Testis (tissue), 3 donors: Measurements from ENCODE around the gene SMCO1. TPM values are rescaled to one million over a fixed set of nuclear protein-coding genes. Genes with fewer than 3 reads are reported as not detected.
"Not testable (repeated sequence)": the region's sequence is repeated elsewhere in the genome, so short reads cannot be mapped to it uniquely, and the experiment has no call there.

Source experiments
- DNase-seq: peaks from one replicate; pipeline ENCODE4 v3.0.0-alpha.2; 2019
- H3K27ac ChIP-seq, 2 donors: fragments of 200-600 bp; sonication (generic); one replicate each; pipeline ENCODE4 v1.5.1; 2019
- H3K27me3 ChIP-seq: fragments of 200-600 bp; sonication (generic); one replicate; pipeline ENCODE4 v1.5.1; 2019
- H3K36me3 ChIP-seq: fragments of 200-600 bp; sonication (generic); one replicate; pipeline ENCODE4 v1.5.1; 2017; ENCODE audit warnings: low read depth; ENCODE audit errors: missing control alignments
- H3K4me1 ChIP-seq: fragments of 200-600 bp; sonication (generic); one replicate; pipeline ENCODE4 v1.5.1; 2019
- H3K4me3 ChIP-seq, 2 donors: fragments of 200-600 bp; sonication (generic); one replicate each; pipeline ENCODE4 v1.5.1; 2017 to 2019
- H3K9me3 ChIP-seq: fragments of 200-600 bp; sonication (generic); one replicate; pipeline ENCODE4 v1.5.1; 2017
- POLR2A ChIP-seq: fragments of 450-650 bp; IDR thresholded peaks from one replicate; pipeline ENCODE4 v1.6.1; 2017; ENCODE audit warnings: antibody characterized with exemption, mild to moderate bottlenecking, moderate library complexity
- WGBS, 2 donors: methylation state at CpG; one replicate each; pipeline ENCODE4 v1.1.5; 2018; 5-methylcytosine and 5-hydroxymethylcytosine counted together
- intact Hi-C: fragments of 100-400 bp; cut with DNase I; formaldehyde crosslinking; loops from one replicate; pipeline ENCODE4 v1.15.1; 2023; ENCODE audit warnings: low total_unique reads
- polyA plus RNA-seq: library from polyadenylated mRNA; stranded (reverse); fragments of 350-450 nt; fragmentation: Illumina TruSeq; extraction: RNeasy Lipid Tissue Mini Kit (QIAGEN cat#74804); gene quantifications from one replicate; pipeline ENCODE4 v1.2.3, GENCODE V29; 2014; ENCODE audit warnings: low read depth, low replicate concordance; ENCODE audit not compliant: insufficient read depth
- total RNA-seq, 2 donors: library from RNA; depleted of rRNA; stranded (reverse); fragments of >200 nt; gene quantifications; one replicate each; pipeline ENCODE4 v1.2.3, GENCODE V29; 2016
- TF ChIP-seq, protein P1 (sequence below), 3 experiments: fragments of 450-650 bp in 2 of 3; fragments of 200-600 bp in 1 of 3; sonication (generic) in 1 of 3; IDR thresholded peaks; one replicate each; pipeline ENCODE4 v1.5.1; 2016 to 2019; ENCODE audit warnings: antibody characterized with exemption in 3 of 3, mild to moderate bottlenecking in 2 of 3, moderate library complexity in 1 of 3

SMCO1 gene
- total and polyA plus RNA-seq, 3 donors from 2014 or later: 0.24 to 0.91 (median 0.25) TPM

DNA sequence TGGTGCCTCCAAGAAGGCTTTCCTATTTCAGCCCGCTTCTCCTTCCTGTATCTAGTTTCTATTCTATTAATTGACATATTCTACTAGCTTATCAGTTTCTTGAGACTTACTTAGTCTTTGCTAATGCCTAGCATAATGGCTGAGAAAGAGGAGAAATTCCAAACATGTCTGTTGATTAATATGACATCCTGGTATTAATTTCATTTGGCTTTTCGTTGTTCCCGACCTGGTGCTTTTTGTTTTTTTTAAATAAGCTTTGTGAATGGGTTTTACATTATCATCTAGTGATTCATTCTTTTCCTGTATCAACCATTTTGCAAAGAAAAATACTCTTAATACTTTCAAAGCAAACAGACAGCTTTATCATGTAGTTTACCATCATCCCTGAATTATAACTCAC, 40.1 kb upstream of the SMCO1 start:
- intact Hi-C loops: no loop called here
- no peak for TF ChIP-seq POLR2A
- TF ChIP-seq, protein P1, sequence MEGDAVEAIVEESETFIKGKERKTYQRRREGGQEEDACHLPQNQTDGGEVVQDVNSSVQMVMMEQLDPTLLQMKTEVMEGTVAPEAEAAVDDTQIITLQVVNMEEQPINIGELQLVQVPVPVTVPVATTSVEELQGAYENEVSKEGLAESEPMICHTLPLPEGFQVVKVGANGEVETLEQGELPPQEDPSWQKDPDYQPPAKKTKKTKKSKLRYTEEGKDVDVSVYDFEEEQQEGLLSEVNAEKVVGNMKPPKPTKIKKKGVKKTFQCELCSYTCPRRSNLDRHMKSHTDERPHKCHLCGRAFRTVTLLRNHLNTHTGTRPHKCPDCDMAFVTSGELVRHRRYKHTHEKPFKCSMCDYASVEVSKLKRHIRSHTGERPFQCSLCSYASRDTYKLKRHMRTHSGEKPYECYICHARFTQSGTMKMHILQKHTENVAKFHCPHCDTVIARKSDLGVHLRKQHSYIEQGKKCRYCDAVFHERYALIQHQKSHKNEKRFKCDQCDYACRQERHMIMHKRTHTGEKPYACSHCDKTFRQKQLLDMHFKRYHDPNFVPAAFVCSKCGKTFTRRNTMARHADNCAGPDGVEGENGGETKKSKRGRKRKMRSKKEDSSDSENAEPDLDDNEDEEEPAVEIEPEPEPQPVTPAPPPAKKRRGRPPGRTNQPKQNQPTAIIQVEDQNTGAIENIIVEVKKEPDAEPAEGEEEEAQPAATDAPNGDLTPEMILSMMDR (IDR thresholded peaks at IDR 0.05): no peak
- 90 to 91% methylated on average over 3 of the region's 3 CpGs for WGBS, 2 donors
- H3K4me3 ChIP-seq: no peak overlapping the region
- H3K9me3 ChIP-seq: no peaks in the 10 kb centered on the region
- DNase-seq: no peak
- H3K36me3 ChIP-seq: no peaks in the 10 kb centered on the region
- no peaks in the 10 kb centered on the region for H3K27me3 ChIP-seq
- no peak overlapping the region for H3K27ac ChIP-seq
- no peaks in the 10 kb centered on the region for H3K4me1 ChIP-seq

DNA sequence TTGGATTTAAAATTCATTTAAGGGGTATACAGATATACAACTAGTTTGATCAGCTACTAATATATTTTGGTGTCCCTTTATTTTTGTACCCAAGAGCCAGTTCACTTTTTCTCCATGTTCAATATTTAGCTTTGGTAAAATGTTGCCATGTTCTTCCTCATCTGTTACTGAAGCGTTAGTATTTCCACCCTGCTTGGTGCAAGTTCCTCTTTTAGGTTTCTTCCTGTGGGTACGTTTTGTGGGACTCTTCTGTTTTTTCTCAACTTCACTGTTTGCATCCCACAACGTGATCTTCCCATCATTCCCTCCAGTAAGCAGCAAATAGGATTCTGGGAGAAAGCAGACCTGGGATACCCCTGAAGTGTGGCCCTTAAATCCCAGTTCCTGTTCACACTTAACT, 39.1 kb upstream of the SMCO1 start:
- no peaks in the 10 kb centered on the region for H3K36me3 ChIP-seq
- DNase-seq: no peak
- intact Hi-C loops: no loop called here
- no peaks in the 10 kb centered on the region for H3K4me1 ChIP-seq
- no peak for TF ChIP-seq POLR2A
- TF ChIP-seq, protein P1 (IDR thresholded peaks at IDR 0.05): no peak
- no peaks in the 10 kb centered on the region for H3K9me3 ChIP-seq
- WGBS, 2 donors: 83 to 85% methylated on average over 3 of the region's 3 CpGs
- H3K27me3 ChIP-seq: no peaks in the 10 kb centered on the region
- no peak overlapping the region for H3K4me3 ChIP-seq
- H3K27ac ChIP-seq: no peak overlapping the region

DNA sequence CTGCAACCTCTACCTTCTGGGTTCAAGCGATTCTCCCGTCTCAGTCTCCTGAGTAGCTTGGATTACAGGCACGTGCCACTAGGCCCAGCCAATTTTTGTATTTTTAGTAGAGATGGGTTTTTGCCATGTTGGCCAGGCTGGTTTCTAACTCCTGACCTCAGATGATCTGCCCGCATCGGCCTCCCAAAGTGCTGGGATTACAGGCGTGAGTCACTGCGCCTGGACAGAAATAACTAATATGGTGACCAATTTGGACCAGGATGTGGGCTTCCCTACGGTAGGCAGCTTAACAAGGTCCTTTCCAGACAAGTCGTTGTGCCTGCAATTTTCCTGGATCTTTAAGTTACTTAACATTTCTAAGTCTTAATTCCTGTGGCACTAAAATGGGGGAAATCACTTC, 38.4 kb upstream of the SMCO1 start:
- no peaks in the 10 kb centered on the region for H3K9me3 ChIP-seq
- H3K4me3 ChIP-seq: no peak overlapping the region
- DNase-seq: no peak
- no peak for TF ChIP-seq POLR2A
- TF ChIP-seq, protein P1 (IDR thresholded peaks at IDR 0.05): no peak
- no peaks in the 10 kb centered on the region for H3K36me3 ChIP-seq
- no peak overlapping the region for H3K27ac ChIP-seq
- H3K4me1 ChIP-seq: no peaks in the 10 kb centered on the region
- 95 to 96% methylated on average over 9 of the region's 9 CpGs for WGBS, 2 donors
- H3K27me3 ChIP-seq: no peaks in the 10 kb centered on the region
- intact Hi-C loops: no loop called here

DNA sequence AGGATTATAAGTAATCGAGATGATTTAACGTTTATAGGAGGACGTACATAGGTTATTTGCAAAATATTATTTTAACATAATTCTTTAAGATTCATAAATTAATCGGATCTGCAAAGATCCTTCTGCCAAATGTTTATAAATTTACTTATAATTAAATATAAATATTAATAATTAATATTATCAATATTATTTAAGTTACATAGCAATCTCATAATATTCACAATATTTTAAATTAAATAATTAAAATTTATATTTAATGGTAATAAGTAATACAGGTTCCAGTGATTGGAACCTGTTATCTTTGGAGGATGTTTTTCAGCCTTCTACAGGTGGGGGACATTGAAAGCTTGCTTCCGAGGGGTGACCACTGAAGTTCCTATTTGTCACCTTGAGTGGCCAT, 37.1 kb upstream of the SMCO1 start:
- Histone ChIP-seq H3K36me3 (no peaks in the 10 kb centered on the region), H3K27me3 (no peaks in the 10 kb centered on the region), H3K27ac (no peak overlapping the region), H3K9me3 (no peaks in the 10 kb centered on the region), H3K4me1 (no peaks in the 10 kb centered on the region), H3K4me3 (no peak overlapping the region)
- no peak for DNase-seq
- intact Hi-C loops: no loop called here
- WGBS, 2 donors: 97 to 98% methylated on average over 5 of the region's 5 CpGs
- TF ChIP-seq, protein P1 (IDR thresholded peaks at IDR 0.05): no peak
- no peak for TF ChIP-seq POLR2A

DNA sequence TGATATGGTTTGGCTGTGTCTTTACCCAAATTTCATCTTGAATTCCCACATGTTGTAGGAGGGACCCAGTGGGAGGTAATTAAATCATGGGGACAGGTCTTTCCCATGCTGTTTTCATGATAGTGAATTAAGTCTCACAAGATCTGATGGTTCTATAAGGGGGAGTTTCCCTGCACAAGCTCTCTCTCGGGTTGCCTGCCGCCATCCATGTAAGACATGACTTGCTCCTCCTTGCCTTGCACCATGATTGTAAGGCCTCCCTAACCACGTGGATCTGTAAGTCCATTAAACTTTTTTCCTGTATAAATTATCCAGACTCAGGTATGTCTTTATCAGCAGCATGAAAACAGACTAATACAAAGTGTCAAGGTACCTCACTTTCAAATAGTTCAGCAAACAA, 35.0 kb upstream of the SMCO1 start:
- DNase-seq, H3K4me3 ChIP-seq, intact Hi-C loops, H3K4me1 ChIP-seq, H3K36me3 ChIP-seq, H3K27ac ChIP-seq, H3K9me3 ChIP-seq, H3K27me3 ChIP-seq: not testable (repeated sequence)
- 87% methylated on average over 3 of the region's 3 CpGs for WGBS, 2 donors

DNA sequence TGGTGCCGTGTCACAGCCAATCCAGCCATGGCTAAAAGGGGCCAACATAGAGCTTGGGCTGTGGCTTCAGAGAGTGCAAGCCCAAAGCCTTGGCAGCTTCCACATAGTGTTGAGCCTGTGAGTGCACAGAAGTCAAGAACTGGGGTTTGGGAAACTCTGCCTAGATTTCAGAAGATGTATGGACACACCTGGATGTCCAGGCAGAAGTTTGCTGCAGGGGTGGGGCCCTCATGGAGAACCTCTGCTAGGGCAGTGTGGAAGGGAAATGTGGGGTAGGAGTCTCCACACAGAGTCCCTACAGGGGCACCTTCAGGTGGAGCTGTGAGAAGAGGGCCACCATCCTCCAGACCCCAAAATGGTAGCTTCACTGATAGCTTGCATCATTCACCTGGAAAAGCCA, 34.2 kb upstream of the SMCO1 start:
- H3K4me1 ChIP-seq, H3K4me3 ChIP-seq, H3K9me3 ChIP-seq, H3K27ac ChIP-seq, H3K36me3 ChIP-seq, intact Hi-C loops, DNase-seq, H3K27me3 ChIP-seq: not testable (repeated sequence)
- WGBS, 2 donors: 100% methylated on average over 1 of the region's 1 CpG
